Activated CD4-positive, alpha-beta T cell treated with anti-CD3 and anti-CD28 coated beads for 48 hours (primary cell): ENCODE data around the gene TSC22D3.

ENCODE experiments used
- DNase-seq: peaks from one replicate; pipeline ENCODE4 v3.0.0-alpha.2; 2020

TSC22D3 gene

GRCh38 chrX:107758231-107758766 lies 17.3 kb downstream of the TSC22D3 start:
- no peak for DNase-seq

- DNase-seq, result no peak
Observed at GRCh38 chrX:107755721-107756120, 19.9 kb downstream of the TSC22D3 start.

GRCh38 chrX:107753187-107753586 lies 22.4 kb downstream of the TSC22D3 start:
- no peak for DNase-seq

GRCh38 chrX:107752714-107753113 lies 22.9 kb downstream of the TSC22D3 start:
- no peak for DNase-seq

- no peak for DNase-seq
Observed at GRCh38 chrX:107752043-107752442, 23.5 kb downstream of the TSC22D3 start.

- DNase-seq, result no peak
Observed at GRCh38 chrX:107750861-107751445, 24.6 kb downstream of the TSC22D3 start.

- no peak for DNase-seq
Observed at GRCh38 chrX:107750263-107750662, 25.3 kb downstream of the TSC22D3 start.

GRCh38 chrX:107748506-107748905 lies 27.1 kb downstream of the TSC22D3 start:
- DNase-seq, result no peak

GRCh38 chrX:107747596-107748161 lies 27.9 kb downstream of the TSC22D3 start:
- DNase-seq, result no peak

GRCh38 chrX:107744868-107745267 lies 30.7 kb downstream of the TSC22D3 start:
- DNase-seq, result no peak

GRCh38 chrX:107743995-107744394 lies 31.6 kb downstream of the TSC22D3 start:
- DNase-seq, result no peak

- DNase-seq, result no peak
Observed at GRCh38 chrX:107742700-107743191, 32.8 kb downstream of the TSC22D3 start.

- DNase-seq, result no peak
Observed at GRCh38 chrX:107741404-107741790, 34.2 kb downstream of the TSC22D3 start.

- DNase-seq, result no peak
Observed at GRCh38 chrX:107739541-107739940, 36.0 kb downstream of the TSC22D3 start.

GRCh38 chrX:107738768-107739167 lies 36.8 kb downstream of the TSC22D3 start:
- no peak for DNase-seq

- DNase-seq, result no peak
Observed at GRCh38 chrX:107738272-107738671, 37.3 kb downstream of the TSC22D3 start.

GRCh38 chrX:107736781-107737531 lies 38.6 kb downstream of the TSC22D3 start:
- no peak for DNase-seq

GRCh38 chrX:107734646-107735045 lies 40.9 kb downstream of the TSC22D3 start:
- no peak for DNase-seq

GRCh38 chrX:107733686-107734085 lies 41.9 kb downstream of the TSC22D3 start:
- DNase-seq, result no peak

- no peak for DNase-seq
Observed at GRCh38 chrX:107731831-107732502, 43.6 kb downstream of the TSC22D3 start.

- no peak for DNase-seq
Observed at GRCh38 chrX:107730991-107731766, 44.4 kb downstream of the TSC22D3 start.

- DNase-seq, result no peak
Observed at GRCh38 chrX:107730298-107730655, 45.3 kb downstream of the TSC22D3 start.
